Activated T-helper 1 cell treated with anti-CD3 and anti-CD28 coated beads, Interleukin-12 subunit alpha, Interleukin-12 subunit beta, Interleukin-2, Interleukin-4 antibody, amounts not matched to agents 30 ng/mL and 10 ng/mL and 1 ng/mL, durations not matched to agents 14 hours and 24 hours and 36 hours (primary cell): ENCODE results near the gene USP34. TPM values are rescaled to one million over a fixed set of nuclear protein-coding genes. Genes with fewer than 3 reads are reported as not detected.
"Not testable (repeated sequence)": the region's sequence is repeated elsewhere in the genome, so short reads cannot be mapped to it uniquely, and the experiment has no call there.

ENCODE experiments used
- DNase-seq: peaks from one replicate; pipeline ENCODE4 v3.0.0; 2021; ENCODE audit warnings: low spot score
- H3K27ac Mint-ChIP-seq: one replicate; pipeline ENCODE4 v1.8.0; 2021; ENCODE audit warnings: mild to moderate bottlenecking, mixed read lengths
- H3K27me3 Mint-ChIP-seq: one replicate; pipeline ENCODE4 v1.8.0; 2022; ENCODE audit warnings: mild to moderate bottlenecking, moderate library complexity, mixed read lengths; ENCODE audit not compliant: insufficient read depth
- H3K36me3 Mint-ChIP-seq: one replicate; pipeline ENCODE4 v1.8.0; 2021; ENCODE audit warnings: low read depth, mixed read lengths
- H3K4me1 Mint-ChIP-seq: one replicate; pipeline ENCODE4 v1.8.0; 2021; ENCODE audit warnings: low read depth, mixed read lengths
- H3K4me3 Mint-ChIP-seq: one replicate; pipeline ENCODE4 v1.8.0; 2021; ENCODE audit warnings: mild to moderate bottlenecking, moderate library complexity, mixed read lengths
- H3K9me3 Mint-ChIP-seq: one replicate; pipeline ENCODE4 v1.8.0; 2021; ENCODE audit warnings: mixed read lengths
- intact Hi-C: fragments of 100-400 bp; cut with micrococcal nuclease; formaldehyde crosslinking; loops from one replicate; pipeline ENCODE4 v1.15.1; 2024
- total RNA-seq: library from RNA; stranded (reverse); gene quantifications from 2 replicates; pipeline ENCODE4 v1.2.3, GENCODE V29; 2022

USP34 gene
- total RNA-seq, 1 donor from 2014 or later = 91.3 TPM

DNA sequence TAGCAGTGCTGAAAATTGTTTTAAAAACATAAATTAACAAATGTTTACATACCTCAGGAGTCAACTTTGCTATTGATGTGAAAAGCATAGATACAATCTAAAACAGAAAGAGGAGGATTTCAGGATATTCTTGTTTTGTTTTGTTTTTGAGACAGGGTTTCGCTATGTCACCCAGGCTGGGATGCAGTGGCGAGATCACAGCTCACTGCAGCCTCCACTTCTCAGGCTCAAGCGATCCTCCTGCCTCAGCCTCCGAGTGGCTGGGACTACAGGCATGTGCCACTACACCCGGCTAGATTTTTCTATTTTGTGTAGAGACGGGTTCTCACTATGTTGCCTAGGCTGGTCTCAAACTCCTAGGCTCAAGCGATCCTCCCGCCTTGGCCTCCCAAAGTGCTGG lies 248.3 kb downstream of the USP34 start:
- Mint-ChIP-seq H3K9me3 (no peaks in the 10 kb centered on the region), H3K36me3 (peaks cover 43% of the 10 kb centered on the region), H3K4me1 (peaks cover 9% of the 10 kb centered on the region), H3K4me3 (no peak overlapping the region), H3K27ac (no peak overlapping the region), H3K27me3 (no peaks in the 10 kb centered on the region)
- intact Hi-C loops = no loop called here
- DNase-seq = no peak

DNA sequence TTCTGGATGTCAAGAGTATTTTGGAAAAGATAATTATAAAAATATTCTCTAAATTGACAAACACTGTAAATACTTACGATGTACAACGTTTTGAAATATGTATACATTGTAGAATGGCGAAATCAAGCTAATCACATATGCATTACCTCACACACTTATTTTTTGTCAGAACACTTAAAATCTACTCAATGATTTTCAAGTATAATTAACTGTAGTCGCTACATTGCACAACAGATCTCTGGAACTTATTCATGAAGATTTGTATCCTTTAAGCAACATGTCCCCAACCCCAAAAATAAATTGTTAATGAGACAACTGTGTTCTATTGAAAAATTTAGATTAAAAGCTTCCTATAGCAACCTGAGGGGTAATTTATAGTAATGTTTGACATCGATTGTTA lies 249.1 kb downstream of the USP34 start:
- Mint-ChIP-seq H3K27ac (no peak overlapping the region), H3K4me3 (no peak overlapping the region), H3K36me3 (peaks cover 39% of the 10 kb centered on the region), H3K4me1 (peaks cover 9% of the 10 kb centered on the region), H3K9me3 (no peaks in the 10 kb centered on the region), H3K27me3 (no peaks in the 10 kb centered on the region)
- intact Hi-C loops = no loop called here
- DNase-seq = no peak

DNA sequence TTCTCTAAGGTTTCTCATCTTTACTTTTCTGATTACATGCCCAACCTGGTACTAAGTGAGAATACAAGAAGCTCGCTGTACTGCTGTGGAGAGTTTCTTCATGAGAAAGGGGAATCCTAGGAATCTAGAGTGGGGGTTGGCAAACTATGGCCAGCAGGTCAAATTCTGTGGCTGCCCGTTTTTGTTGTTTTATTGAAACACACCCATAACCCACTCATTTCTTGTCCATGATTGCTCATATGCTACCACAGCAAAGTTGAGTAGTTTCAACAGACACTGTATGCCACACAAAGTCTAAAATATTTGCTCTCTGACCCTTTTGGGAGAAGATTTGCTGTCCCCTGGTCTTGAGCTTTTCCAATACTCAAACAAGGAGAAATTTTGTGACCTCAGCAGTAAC lies 250.1 kb downstream of the USP34 start:
- Mint-ChIP-seq H3K9me3 (no peaks in the 10 kb centered on the region), H3K27ac (no peak overlapping the region), H3K4me1 (peaks cover under 1% of the 10 kb centered on the region), H3K36me3 (peaks cover 31% of the 10 kb centered on the region), H3K4me3 (no peak overlapping the region), H3K27me3 (no peaks in the 10 kb centered on the region)
- no peak for DNase-seq
- intact Hi-C loops = no loop called here

DNA sequence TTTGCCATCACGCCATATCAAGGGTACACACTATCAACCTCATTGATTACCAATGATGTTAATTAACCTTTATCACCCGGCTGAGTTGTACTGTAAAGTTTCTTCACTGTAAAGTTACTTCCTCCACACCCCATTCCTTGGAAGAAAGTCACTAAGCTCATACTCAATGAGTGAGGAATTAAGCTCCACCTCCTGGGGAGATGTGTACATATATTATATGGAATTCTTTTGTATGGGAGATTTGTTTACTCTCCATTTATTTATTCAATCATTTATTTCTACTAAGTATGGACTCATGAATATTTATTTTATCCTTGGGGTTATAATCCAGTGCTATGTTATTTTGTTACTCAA lies 252.1 kb downstream of the USP34 start:
- H3K4me3 Mint-ChIP-seq = no peak overlapping the region
- H3K27ac Mint-ChIP-seq = no peak overlapping the region
- no peaks in the 10 kb centered on the region for H3K4me1 Mint-ChIP-seq
- DNase-seq = no peak
- no peaks in the 10 kb centered on the region for H3K27me3 Mint-ChIP-seq
- intact Hi-C loops = no loop called here
- H3K9me3 Mint-ChIP-seq = no peaks in the 10 kb centered on the region
- peaks cover 28% of the 10 kb centered on the region for H3K36me3 Mint-ChIP-seq

DNA sequence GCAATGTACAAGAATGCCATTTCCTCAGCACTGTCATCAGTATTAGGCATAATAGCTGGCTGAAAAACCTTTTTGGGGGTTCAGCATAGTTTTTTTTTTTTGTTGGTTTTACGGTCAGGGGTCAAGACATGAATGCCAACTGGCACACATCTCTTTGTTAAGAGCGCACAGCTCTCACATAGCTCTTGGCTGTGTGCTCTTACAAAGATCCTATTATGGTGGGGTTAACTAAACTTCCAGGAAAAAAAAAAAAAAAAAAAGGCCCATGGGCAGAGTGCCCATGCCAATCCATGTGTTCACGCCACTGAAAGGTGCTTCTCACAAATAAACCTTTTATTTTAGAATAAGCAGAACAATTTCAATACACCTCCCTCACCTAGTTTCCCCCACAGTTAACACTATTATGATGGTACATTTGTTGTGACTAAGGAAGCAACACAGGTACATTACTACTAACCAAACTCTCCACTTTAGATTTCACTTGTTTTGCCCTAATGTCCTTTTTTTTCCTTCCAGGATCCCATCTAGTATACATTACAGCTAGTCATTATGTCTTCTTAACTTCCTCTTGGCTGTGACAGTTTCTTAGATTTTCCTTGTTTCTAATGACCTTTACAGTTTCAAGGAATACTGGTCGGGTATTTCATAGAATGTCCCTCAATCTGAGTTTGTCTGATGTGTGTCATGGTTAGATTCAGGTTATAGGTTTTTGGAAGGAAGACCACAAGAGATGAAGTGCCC lies 252.6 kb downstream of the USP34 start:
- intact Hi-C loops = no loop called here
- no peak for DNase-seq
- Mint-ChIP-seq H3K27me3 (no peaks in the 10 kb centered on the region), H3K4me1 (no peaks in the 10 kb centered on the region), H3K4me3 (no peak overlapping the region), H3K36me3 (peaks cover 25% of the 10 kb centered on the region), H3K27ac (peak overlapping the region; percentile 9), H3K9me3 (no peaks in the 10 kb centered on the region)

DNA sequence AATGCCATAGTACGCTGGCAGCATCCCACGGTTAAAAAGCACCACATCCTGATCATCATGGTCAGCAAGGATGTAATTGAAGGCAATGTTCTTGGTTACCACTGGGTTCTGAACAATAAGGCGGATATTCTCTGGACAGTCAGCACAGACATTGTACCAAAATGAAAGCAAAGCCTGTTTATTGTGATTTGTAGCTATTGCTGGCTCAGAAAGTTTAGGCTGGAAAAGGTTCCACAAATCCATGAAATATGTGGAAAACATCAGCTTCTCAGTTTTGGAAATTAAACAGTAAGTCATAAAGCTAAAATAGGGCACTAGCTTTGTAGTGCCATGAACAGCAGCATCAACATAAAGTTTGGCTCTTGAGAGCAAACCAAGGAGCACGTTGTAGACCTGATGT lies 256.7 kb downstream of the USP34 start:
- intact Hi-C loops = no loop called here
- H3K4me1 Mint-ChIP-seq = no peaks in the 10 kb centered on the region
- H3K27ac Mint-ChIP-seq = no peak overlapping the region
- peaks cover 17% of the 10 kb centered on the region for H3K36me3 Mint-ChIP-seq
- DNase-seq = no peak
- no peaks in the 10 kb centered on the region for H3K9me3 Mint-ChIP-seq
- H3K4me3 Mint-ChIP-seq = no peak overlapping the region
- H3K27me3 Mint-ChIP-seq = no peaks in the 10 kb centered on the region

DNA sequence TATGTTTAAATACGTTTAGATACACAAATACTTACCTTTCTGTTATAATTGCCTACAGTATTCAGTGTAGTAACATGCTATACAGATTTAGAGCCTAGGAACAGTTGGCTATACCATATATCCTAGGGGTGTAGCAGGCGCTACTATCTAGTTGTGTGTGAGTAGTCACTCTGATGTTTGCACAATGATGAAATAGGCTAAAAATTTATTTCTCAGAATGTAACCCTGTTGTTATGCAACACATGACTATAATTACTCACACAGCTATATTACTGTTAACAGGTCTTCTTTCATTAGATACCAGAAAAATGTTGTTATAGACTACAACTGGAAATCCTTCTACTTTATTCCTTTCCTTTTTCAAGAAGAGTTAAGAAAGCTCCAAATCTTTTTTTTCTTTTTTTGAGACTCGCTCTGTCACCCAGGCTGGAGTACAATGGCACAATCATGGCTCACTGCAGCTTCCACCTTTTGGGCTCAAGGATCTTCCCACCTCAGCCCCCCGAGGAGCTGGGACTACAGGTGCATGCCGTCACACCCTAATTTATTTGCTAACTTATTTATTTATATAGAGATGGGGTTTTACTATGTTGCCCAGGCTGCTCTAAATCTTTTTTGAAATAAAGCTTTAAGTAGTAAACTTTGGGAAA lies 260.4 kb downstream of the USP34 start:
- H3K4me1 Mint-ChIP-seq = no peaks in the 10 kb centered on the region
- H3K4me3 Mint-ChIP-seq = no peak overlapping the region
- H3K36me3 Mint-ChIP-seq = peaks cover 20% of the 10 kb centered on the region
- intact Hi-C loops = no loop called here
- no peak overlapping the region for H3K27ac Mint-ChIP-seq
- H3K27me3 Mint-ChIP-seq = no peaks in the 10 kb centered on the region
- DNase-seq = no peak
- no peaks in the 10 kb centered on the region for H3K9me3 Mint-ChIP-seq

DNA sequence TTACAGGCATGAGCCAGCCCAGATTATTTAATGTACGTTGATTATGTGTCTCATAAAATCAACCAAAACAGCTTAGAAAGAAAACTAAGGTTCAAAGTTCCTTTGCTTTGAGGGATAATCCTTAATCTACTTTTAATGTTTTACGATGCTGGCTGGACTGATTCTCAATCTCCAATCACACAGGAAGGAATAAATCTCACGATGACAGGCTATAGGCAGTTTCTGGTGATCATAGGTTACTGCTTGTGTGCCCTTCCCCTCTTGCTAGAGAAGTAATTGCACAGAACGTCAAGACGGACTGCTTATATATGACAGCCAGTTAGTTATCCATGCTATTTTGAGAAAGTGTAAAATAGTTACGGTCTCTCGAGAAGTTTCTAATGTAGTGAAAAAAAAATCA lies 265.8 kb downstream of the USP34 start:
- Mint-ChIP-seq H3K9me3 (no peaks in the 10 kb centered on the region), H3K27ac (no peak overlapping the region), H3K4me3 (no peak overlapping the region), H3K4me1 (no peaks in the 10 kb centered on the region), H3K27me3 (no peaks in the 10 kb centered on the region), H3K36me3 (peaks cover 44% of the 10 kb centered on the region)
- no peak for DNase-seq
- intact Hi-C loops = no loop called here

DNA sequence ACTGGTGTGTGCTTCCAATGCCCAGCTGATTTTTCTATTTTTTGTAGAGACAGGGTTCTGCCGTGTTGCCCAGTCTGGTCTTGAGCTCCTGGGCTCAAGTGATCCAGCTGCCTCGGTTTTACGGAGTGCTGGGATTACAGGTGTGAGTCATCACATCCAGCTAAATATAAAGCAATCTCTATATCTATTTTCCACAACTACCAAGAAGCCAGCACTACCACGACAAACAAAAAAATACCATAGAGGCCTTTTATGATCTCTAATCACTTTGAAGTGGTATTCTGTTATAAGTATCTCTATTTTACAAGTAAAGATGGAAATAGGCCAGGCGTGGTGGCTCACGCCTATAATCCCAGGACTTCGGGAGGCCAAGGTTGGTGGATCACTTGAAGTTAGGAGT lies 274.2 kb downstream of the USP34 start:
- no peak for DNase-seq
- Mint-ChIP-seq H3K9me3 (no peaks in the 10 kb centered on the region), H3K36me3 (peaks cover 19% of the 10 kb centered on the region)

DNA sequence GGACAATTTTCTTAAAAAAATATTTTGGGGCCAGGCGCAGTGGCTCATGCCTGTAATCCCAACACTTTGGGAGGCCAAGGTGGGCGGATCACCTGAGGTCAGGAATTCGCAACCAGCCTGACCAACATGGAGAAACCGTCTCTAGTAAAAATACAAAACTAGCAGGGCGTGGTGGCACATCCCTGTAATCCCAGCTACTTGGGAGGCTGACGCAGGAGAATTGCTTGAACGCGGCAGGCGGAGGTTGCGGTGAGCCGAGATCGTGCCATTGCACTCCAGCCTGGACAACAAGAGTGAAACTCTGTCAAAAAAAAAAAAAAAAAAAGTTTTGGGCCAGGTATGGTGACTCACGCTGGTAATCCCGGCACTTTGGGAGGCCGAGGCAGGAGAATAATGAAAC lies 276.2 kb downstream of the USP34 start:
- H3K4me1 Mint-ChIP-seq = peaks cover 27% of the 10 kb centered on the region
- DNase-seq, H3K27ac Mint-ChIP-seq, H3K4me3 Mint-ChIP-seq, intact Hi-C loops, H3K27me3 Mint-ChIP-seq, H3K9me3 Mint-ChIP-seq: not testable (repeated sequence)
- H3K36me3 Mint-ChIP-seq = peaks cover 27% of the 10 kb centered on the region

More for the DNA sequence above, 274.2 kb downstream of the USP34 start:
- no peaks in the 10 kb centered on the region for H3K27me3 Mint-ChIP-seq
- no peak overlapping the region for H3K4me3 Mint-ChIP-seq
- H3K27ac Mint-ChIP-seq = no peak overlapping the region
- intact Hi-C loops = no loop called here
- peaks cover 19% of the 10 kb centered on the region for H3K4me1 Mint-ChIP-seq

DNA sequence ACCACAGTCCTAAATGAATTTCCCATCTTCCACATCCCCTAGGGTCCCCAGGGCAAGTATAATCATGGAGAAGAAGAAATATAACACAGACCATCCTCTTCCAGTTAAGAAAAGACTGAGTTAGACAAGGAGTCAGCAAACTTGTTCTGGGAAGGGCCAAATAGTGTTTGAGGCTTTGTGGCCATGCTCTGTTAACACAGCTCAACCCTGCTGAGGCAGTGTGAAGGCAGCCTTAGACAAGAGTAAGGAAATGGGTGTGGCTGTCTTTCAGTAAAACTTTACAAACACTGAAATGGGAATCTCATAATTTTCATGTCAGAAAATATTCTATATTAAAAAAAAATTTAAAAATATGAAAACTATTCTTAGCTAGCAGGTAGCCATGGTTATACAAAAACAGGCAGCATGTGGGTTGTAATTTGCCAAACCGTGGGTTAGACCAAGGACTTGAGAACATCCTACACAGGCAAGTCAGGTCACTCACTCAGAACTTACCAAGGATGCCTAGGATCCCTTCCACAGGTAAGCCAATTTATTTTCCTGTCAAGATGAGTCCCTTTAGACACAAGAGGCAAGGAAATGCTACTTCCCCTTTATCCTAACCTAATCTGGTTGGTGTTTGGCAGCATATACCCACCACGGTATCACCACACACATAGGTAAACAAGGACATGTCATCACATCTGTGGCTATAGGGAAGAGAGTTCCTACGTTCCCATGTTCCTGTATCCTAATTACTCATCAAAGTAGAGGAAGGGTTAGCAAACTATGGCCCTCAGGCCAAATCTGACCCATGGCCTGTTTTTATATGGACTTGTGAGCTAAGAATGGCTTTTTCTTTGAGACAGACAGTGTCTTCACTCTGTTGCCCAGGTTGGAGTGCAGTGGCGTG lies 277.0 kb downstream of the USP34 start:
- DNase-seq = no peak
- peak overlapping the region; percentile 50 for H3K27ac Mint-ChIP-seq

DNA sequence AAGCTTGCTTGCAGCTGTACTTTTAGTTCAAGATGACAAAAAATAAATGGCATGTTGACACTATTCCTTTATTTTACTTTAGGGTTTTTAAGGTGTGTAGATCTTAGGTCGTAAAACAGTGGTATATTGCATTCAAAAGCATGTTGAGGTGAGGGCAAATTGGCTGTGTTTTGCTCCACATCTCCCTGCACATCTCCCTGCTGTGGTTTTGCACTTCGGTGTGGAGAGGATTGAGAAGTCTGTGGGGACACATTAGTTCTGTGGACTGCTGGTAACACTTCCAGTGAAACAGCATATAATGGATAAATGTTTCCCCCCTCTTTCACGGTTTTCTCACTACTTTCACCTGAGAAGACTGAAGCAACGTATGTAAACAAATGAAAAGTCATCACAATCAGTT lies 283.8 kb downstream of the USP34 start:
- Mint-ChIP-seq H3K4me1 (peaks cover 39% of the 10 kb centered on the region), H3K27me3 (no peaks in the 10 kb centered on the region), H3K36me3 (peaks cover 68% of the 10 kb centered on the region), H3K27ac (no peak overlapping the region), H3K9me3 (no peaks in the 10 kb centered on the region), H3K4me3 (no peak overlapping the region)
- intact Hi-C loops = no loop called here
- DNase-seq = no peak

More for the DNA sequence above, 277.0 kb downstream of the USP34 start:
- no peaks in the 10 kb centered on the region for H3K9me3 Mint-ChIP-seq
- no peaks in the 10 kb centered on the region for H3K27me3 Mint-ChIP-seq
- intact Hi-C loops = no loop called here
- peaks cover 25% of the 10 kb centered on the region for H3K36me3 Mint-ChIP-seq
- peaks cover 27% of the 10 kb centered on the region for H3K4me1 Mint-ChIP-seq
- no peak overlapping the region for H3K4me3 Mint-ChIP-seq

DNA sequence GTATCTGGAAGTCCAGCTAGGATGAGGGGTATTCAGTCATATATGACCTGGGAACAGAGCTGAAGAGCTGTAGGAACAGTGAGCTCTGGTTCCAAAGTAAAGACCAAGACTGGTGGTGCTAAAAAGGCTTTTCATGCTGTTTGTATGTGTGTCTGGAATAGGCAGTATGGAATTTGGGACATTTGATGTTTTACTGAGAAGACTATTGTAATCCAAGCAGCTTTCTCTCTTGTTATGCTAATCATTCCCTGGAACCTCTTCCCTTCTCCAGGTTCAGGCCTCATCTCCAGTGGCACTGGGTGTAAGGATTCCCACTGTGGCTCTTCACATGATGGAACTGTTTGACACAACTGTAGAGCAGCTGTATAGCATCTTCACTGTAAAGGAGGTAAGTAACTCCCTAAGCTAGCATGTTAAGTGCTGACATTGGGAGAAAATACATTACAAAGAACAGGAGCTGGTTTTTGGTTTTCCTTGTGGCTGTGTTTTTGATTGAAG lies 285.6 kb downstream of the USP34 start:
- Mint-ChIP-seq H3K36me3 (peaks cover 68% of the 10 kb centered on the region), H3K27me3 (no peaks in the 10 kb centered on the region), H3K4me1 (peaks cover 46% of the 10 kb centered on the region), H3K4me3 (no peak overlapping the region), H3K27ac (no peak overlapping the region), H3K9me3 (no peaks in the 10 kb centered on the region)
- intact Hi-C loops = no loop called here
- DNase-seq = no peak
